Right renal pelvis (tissue), 4 donors: ENCODE data around the gene MCM3AP. TPM values are rescaled to one million over a fixed set of nuclear protein-coding genes. Genes with fewer than 3 reads are reported as not detected.
"Not testable (repeated sequence)": the region's sequence is repeated elsewhere in the genome, so short reads cannot be mapped to it uniquely, and the experiment has no call there.

Experiments
- DNase-seq, 4 donors: peaks; one replicate each; pipeline ENCODE4 v3.0.0-alpha.2; 2013; ENCODE audit warnings: low read depth in 4 of 4, low spot score in 3 of 4, missing footprints in 1 of 4
- polyA plus RNA-seq, 4 donors: library from polyadenylated mRNA; unstranded; fragments of 120-200 nt; gene quantifications; one replicate each; pipeline ENCODE4 v1.2.1, GENCODE V29; 2013; ENCODE audit not compliant: insufficient read length in 4 of 4

MCM3AP gene
- polyA plus RNA-seq, 4 donors: 67.1 to 78.4 (median 70.8) TPM

- no peak for DNase-seq
Observed at GRCh38 chr21:46207006-46207919, 78.1 kb downstream of the MCM3AP start.

DNA sequence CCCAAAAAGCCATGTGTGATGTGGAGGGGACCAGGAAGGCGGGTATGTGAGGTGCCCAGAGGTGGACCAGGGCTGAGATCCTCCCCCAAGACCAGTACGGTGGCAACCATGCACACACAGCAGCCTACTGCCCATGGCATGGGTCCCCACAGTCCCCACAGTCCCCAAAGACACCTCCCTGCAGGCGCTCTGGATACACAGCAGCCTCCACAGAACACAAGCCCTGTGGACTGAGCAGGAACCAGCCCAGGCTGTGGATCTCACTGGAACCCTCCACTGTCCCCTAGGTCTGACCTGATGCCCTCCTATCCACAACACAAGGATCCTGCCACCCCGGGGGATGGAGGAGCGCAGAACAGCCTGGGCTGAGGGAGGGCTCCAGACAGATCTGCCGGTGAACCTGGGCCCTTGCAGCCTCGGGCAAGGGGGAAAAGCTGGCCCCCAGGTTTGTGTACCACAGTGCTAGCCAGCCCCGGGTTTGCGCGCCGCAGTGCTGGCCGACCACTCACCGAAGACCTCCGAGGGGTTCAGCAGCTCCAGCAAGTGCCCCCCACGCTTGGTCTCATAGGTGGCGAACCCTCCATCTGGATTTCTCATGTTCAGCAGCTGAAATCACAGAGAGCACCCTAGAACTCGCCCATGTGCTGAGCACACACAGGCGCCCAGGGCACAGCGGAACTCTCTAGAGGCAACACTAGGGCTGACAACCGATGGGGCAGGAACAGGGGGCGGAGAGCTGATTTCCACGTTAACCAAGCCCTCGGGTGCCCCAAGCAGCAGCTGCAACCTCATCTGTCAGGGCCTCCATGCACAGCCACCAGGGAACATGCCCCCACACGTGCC, 79.0 kb downstream of the MCM3AP start:
- no peak for DNase-seq

DNA sequence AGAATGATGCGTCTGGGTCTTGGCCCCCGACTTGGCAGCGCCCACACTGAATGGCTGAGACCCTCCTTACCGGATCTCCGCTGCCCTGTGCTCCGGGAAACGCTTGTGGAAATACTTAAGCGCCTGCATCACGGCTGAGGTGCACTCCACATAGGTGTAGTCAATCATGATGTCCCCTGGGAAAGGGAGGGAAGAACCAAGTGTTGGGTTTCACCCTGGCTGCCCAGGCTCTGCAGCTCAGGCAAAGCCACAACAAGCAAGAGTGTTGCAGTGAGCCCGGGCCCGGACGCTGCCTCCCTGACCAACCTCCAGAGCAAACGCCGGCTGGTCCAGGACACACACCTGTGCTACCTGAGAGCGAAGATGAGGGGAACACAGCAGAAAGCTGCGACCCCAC, 79.6 kb downstream of the MCM3AP start:
- no peak for DNase-seq

DNA sequence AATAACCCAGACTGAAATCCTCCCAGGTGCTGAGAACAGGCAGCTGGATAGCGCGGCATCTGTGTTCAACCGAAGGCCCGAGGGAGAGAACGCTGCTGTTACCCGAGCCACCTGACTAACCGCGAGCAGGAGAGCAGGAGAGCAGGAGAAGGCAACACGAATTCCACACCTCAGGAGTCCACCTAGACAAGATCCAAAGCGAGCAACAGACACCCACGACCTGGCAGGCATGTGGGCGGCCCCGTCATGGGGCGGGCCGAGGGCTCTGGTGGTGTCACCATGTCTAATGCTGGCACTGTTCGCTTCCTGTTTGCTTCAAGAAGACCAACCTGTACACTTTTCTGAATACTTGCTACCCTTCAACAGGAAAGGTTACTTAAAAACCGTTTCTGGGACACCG, 80.2 kb downstream of the MCM3AP start:
- DNase-seq: no peak

GRCh38 chr21:46203203-46203600, 82.2 kb downstream of the MCM3AP start:
- DNase-seq: no peak

DNA sequence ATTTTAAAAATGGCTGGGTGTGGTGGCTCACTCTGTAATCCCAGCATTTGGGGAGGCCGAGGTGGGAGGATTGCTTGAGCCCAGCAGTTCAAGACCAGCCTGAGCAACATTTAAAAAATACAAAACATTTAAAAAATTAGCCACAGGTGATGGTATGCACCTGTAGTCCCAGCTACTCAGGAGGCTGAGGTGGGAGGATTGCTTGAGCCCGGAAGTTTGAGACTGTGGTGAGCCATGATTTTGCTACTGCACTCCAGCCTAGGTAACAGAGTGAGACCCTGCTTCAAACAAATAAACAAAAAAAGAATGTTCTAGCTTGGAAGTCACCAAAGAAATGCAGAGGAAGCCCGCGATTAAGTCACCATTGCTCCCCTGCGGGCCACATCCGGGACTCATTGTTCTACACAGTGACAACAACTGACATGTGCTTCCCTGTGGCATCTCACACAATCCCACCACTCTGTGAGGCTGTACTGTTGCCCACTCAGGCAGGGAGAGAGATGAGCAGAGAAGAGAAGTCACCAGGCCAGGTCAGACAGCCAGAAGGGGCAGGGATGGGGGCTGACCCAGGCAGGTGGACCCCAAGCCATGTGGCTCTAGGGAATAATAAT, 82.7 kb downstream of the MCM3AP start:
- DNase-seq: no peak

DNA sequence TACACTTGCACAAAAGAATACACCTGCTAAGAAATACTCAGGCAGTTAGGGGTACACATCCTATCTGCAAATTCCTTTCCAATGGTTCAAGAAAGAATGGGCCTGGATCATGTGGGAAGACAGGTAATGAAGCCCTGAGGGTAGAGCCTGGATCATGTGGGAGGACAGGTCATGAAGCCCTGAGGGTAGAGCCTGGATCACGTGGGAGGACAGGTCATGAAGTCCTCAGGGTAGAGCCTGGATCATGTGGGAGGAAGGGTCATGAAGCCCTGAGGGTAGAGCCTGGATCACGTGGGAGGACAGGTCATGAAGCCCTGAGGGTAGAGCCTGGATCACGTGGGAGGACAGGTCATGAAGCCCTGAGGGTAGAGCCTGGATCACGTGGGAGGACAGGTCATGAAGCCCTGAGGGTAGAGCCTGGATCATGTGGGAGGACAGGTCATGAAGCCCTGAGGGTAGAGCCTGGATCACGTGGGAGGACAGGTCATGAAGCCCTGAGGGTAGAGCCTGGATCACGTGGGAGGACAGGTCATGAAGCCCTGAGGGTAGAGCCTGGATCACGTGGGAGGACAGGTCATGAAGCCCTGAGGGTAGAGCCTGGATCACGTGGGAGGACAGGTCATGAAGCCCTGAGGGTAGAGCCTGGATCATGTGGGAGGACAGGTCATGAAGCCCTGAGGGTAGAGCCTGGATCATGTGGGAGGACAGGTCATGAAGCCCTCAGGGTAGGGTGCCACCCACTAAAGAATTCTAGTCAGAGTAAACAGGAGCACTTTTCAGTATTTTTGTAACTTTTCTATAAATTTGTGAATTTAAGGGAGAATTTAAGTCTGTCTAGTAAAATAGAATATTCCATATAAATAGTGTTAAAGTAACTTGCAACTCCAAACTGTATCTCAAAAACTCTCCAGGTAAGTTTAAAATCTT, 84.3 kb downstream of the MCM3AP start:
- not testable (repeated sequence) for DNase-seq

- DNase-seq: no peak
Observed at GRCh38 chr21:46199436-46200373, 85.7 kb downstream of the MCM3AP start.

GRCh38 chr21:46196733-46197132, 88.7 kb downstream of the MCM3AP start:
- DNase-seq: no peak

DNA sequence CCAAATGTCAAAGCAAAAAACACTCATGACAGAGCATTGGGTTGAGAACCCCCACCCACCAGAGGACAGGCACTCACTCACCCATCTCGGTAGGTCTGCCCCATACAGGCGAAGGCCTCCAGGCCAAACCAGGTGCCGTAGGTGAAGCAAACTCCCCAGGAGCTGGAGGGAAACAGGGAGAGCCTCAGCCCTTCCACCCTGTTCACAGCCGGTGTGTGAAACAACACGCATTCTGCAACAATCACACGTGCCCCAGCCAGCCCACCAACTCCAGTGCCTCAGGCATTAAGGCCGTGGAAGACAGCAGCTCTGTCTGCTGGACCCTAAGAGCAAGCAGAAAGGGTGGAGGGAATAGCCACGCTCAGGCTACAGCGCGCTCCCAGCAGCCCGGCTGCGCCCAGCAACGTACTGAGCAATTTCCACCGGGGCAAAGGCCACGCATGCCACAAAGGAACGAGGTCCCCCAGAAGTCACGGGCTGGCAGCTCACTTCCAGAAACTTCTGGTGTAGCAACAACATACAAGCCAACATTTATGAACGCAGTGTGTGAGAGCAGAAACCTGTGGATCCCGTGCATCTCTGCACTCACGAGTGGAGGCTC, 89.7 kb downstream of the MCM3AP start:
- no peak for DNase-seq

DNA sequence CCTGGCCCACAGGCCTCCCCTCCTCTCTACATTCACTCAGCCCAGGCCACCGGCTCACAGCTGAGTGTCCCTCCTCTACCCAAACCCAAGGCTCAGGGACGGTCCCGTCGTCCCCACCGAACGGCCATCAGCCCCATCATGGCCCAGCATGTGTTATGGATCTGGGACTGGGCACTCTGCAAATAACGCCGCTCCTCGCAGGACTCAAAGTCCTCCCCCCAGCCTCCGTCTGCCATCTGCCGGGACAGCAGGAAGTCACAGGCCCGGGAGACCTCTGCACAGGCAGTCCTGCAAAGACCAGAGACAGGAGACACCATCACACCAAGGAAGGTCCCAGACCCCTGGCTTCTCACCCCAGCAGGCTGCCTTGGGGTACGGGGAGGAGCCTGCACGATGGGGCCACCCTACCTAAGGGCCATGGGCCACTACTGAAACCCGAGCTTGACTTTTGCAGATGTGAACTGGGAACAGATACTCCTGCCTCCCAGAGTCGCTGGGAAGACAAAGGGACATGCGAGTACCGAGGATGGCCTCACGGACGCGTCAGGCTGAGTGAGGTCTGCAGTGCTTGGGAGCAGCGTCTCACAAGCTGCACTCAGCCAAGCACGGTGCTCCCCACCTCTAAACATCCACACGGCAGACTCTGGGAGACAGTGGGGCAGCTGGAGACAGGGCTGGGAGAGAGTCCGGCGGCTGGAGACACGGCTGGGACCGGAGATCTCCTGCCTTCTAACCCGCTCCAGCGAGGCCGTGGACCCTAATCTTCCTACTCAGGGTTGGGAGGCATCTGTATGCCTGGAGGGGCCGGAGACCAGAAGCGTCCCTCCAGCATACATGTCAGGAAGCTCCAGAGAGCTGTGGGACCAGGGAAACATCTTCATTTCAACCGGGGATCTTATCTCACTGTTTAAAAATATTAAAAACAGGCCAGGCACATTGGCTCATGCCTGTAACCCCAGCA, 90.8 kb downstream of the MCM3AP start:
- DNase-seq: no peak

DNA sequence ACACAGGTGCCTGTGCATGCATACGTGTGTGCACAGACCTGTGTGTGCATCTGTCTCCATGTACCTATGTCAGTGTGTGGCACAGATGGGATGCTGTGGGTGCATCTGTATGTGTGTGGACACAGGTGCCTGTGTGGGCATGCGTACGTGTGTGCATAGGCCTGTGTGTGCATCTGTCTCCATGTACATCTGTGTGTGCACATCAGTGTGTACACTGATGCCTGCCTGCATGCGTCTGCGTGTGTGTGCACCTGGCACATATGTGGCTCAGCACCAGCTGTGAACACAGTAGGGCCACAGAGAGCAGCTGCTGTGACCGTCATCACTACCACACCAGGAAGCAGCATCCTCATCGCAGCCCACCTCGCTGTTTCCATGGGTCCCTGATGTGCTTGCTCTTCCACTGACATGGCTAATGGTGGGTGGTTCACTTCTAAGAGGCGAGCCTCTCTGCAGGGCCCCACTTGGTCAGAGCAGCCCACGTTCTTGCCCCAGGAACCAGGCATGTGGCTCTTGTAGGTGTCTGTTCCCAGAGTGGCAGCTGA, 91.5 kb downstream of the MCM3AP start:
- DNase-seq: no peak

- DNase-seq: no peak
Observed at GRCh38 chr21:46191686-46192575, 93.5 kb downstream of the MCM3AP start.

DNA sequence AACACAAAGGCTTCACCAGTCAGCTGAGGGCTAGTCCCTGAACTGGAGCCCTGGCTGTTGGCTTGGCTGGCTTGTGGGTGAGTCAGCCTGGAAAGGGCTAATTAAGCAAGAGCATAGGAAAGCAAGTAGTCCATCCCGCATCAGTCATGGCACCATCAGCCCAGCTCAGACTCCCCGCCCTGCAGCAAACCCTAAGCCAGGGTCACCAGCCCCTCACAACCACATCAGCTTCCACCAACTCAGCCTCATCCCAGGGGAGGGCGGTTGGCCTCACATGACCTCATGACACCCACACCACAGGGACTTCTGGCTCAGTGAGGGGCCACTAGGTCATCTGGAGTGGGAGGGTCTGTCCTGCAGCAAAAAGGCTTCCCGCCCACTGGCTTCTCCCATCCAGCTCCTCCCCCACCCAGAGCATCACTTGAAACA, 94.1 kb downstream of the MCM3AP start:
- DNase-seq: no peak

- DNase-seq: no peak
Observed at GRCh38 chr21:46190491-46191131, 94.8 kb downstream of the MCM3AP start.
